GM19463 (cell line): Measurements from ENCODE around the gene RO60.
A peak's percentile ranks its signal among the peaks of the same experiment; 100 is the strongest.

Experiments used
- ATAC-seq: cut with Tn5 transposase; IDR thresholded peaks from one replicate; pipeline ENCODE4 v1.9.1; 2021; ENCODE audit warnings: mild to moderate bottlenecking, moderate library complexity; ENCODE audit not compliant: unreplicated experiment

RO60 gene

DNA sequence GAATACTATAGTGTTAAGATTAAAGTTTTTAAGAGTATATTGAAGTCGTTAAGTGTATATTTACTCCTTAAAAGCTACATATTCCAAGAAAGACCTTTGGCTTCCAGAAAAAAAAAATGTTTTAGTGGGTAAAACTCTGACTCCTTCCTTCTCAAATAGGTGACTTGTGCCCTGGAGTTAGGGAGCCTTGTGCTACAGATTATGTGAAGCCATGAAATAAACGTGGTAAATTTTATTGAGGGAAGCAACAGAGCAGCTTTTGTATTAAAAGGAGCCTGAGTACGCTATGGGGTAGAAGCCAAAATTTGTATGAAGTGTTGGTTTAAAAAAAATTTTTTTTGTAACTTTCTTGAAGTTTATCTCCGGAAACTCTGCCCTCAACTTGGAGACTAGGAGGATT is 994 bp downstream of the RO60 start:
- ATAC-seq: no peak

DNA sequence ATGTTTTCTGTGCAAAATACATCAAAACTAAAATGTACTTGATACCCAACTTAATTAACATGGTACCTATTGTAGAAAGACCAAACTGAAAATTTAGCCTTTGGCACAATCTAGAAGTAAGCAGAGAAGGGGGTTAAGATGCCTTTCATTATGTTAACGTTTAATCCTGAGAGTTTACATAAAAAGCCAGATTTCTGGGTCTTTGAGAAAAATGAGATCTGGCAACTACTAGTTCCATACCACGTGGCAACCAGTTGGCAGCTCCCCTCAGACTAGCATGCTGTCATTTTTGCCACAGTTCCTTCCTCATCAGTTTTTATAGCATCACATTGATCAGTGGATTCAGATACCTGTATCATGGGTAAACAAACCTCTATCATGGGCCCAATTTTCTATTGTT is 1.5 kb downstream of the RO60 start:
- ATAC-seq: no peak

DNA sequence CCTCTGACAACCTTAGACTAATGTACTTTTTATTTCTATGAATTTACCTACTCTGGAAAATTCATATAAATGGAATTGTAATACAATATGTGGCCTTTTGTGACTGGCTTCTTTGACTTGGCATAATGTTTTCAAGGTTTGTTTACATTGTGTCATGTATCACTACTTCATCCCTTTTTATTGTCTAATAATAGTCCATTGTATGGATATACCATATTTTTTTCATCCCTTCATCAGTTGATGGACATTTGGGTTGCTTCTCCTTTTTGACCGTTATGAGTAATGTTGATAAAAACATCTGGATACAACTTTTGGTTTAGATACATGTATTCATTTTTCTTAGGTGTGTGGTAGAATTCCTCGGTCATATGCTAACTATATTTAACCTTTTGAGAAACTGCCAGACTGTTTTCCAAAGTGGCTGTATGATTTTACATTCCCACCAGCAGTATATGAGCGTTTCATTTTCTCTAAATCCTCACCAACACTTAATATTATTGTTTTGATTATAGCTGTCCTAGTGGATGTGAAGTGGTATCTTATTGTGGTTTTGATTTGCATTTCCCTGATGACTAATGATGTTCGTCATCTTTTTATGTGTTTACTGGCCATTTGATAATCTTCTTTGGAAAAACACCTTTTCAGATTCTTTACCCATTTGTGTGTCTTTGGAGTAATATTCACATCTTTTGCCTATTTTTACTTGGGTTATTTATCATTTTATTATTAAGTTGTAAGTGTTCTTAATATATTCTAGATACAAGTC is 3.5 kb downstream of the RO60 start:
- ATAC-seq: no peak

DNA sequence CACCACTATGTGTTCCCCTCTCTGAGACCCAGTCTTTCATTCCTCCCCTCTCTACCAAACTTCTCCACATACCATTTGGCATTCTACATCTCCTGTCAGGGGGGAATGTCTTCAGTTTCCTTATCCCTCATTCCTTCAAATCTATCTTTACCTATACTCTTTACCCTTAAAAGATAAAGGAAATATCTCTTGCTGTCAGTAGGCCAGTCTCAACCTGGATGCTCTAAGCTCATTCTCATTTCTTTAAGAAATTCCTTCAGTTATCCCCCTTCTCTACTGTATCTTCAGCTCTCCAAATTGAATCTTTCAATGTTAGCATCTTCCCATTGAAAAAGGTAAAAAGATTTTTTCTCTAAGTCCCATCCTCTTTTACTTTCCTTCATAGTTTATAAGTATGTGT is 6.5 kb downstream of the RO60 start:
- ATAC-seq: no peak

DNA sequence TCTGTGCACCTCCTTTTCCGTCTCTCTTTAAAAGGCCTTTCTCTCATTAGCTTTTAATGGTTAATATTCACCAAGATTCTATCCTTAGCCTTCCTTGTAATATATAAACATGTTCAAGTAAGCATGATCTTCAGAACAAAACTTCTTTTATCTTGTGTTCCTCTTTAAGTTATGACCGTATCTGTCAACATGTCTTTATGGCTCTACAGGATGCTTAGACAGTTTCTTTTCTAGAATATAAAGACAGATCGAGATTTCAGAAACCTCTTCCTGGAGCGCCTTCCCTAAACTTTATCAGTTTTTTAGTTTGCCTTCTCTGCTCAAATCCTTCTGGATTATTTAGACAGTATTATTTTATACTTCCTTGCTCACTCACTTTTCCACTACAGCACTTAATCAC is 7.2 kb downstream of the RO60 start:
- ATAC-seq: no peak

DNA sequence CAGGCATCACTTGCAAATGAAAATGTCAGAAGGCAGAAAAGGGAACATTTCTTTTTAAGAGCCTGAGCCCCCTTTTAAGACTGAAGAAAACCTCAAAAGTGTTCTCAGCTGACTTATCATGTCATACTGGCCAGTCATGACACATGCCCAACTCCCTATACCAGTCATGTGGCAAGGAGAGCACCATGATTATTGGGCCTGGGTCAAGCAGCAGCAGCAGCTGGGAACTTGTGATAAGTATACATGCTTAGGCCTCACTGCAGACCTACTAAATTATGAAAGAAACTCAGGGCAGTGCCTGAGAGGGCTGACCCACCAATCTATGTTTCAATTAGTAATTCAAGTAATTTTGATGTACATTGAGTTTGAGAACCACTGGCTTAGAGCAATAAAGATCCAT is 8.6 kb downstream of the RO60 start:
- no peak for ATAC-seq

DNA sequence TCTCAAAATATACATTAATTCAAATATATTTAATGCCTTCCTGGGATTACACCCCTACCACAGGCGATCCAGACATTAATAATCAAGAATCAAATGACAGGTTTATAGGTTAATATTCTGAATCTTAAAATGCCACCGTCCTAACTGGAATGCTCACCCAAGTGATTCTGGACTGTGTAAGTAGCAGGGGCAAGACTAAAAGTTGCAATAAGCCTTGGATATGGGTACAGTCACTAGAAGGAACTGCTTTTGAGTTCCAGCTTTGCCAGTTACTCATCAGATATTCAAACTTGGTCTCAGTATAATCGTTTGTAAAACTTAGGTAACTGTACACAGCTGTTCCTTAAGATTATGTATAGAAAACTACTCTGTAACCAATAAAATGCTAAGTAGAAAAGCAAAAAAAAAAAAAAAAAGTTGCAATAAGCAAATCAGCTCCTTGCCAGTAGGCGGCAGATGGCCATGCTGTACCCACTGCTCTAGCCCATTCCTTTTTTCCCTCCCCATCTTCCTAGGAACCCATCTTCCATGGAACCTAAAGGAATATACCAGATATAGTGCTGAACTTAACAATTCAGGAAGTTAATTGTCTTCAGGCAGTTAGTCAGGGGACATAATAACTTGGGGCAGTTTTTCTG is 10.5 kb downstream of the RO60 start:
- no peak for ATAC-seq

DNA sequence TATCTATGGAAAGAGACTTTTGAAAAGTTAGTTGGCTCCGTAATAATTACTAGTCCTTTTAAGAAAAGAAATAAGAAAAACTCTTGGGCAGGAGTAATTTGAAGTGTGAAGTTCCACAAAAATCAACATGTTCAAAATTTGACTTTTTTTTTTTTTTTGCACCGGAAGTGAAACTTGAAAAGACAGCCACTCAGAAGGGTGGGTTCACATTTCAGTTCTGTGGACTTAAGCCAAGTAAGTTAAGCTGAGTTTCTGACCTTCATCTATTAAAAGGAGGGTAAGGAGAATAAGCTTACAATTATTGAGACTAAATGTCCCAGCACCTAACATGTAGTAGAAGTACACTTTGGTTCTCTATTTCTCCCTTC is 11.0 kb downstream of the RO60 start:
- no peak for ATAC-seq

DNA sequence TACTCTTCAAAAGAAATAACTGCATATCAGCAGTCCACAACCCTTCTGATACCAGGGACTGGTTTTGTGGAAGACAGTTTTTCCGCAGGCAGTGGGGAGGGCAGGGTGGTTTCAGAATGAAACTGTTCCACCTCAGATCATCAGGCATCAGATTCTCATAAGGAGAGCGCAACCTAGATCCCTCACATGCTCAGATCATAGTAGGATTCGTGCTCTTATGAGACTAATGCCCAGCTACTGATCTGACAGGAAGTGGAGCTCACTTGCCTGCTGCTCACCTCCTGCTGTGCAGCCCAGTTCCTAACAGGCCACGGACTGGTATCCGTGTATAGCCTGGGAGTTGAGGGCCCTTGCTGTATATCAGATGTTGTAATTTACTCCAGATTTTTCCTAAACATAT is 11.5 kb downstream of the RO60 start:
- peak; percentile 73 for ATAC-seq

DNA sequence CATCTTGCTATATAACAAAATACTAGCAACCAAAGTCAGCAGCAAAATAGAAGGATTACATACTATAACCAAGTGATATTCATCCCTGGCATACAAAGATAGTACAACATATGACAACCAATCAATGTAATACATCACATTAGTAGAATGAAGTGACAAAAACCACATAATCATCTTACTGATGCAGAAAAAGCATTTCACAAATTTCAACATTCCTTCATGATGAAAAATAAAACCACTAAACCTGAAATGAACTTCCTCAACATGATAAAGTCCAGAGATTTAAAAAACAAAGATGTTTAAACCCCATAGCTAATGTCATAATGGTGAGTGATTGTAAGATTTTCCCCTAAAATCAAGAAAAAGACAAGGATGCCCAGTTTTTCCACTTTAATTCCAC is 18.6 kb downstream of the RO60 start:
- ATAC-seq: no peak

DNA sequence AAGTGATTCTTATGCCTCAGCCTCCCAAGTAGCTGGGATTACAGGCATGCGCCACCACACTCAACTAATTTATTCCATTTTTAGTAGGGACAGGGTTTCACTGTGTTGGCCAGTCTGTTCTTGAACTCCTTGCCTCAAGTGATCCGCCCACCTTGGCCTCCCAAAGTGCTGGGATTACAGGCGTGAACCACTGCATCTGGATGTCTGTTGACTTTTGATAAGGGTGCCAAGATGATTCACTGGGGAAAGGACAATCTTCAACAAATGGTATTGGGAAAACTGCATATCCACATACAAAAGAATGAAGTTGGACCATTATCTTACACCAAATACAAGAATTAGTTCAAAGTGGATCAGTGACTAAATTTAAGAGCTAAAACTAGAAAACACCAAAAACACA is 19.8 kb downstream of the RO60 start:
- no peak for ATAC-seq

DNA sequence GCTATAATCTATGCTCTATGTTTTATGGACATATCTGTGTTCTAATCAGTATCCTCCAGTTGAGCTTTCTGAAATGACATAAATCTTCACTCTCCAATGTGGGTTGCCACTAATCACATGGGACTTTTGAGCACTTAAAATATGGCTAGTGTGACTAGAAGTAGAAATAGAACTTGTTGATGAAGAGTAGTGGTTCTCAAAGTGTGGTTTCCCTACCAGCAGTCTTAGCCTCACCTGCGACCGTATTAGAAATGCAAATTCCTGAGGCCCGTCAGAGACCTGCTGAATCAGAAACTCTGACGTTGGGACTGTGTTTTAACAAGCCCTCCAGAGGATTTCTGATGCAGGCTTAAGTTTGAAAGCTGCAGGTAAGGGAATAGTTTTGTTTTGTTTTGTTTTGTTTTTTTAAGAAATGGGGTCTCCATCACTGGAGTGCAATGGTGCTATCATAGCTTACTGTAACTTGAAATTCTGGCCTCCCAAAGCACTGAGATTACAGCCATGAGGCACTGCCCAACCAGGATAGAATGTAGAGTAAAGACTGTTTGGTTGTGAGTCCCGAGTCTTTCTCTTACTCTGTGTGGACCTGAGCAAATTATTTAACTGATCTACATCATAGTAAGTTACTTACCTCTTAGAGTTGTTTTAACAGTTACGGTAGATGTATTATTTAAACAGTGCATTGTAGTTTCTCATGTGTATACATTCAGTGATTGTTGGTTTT is 24.1 kb downstream of the RO60 start:
- peak; percentile 98 for ATAC-seq

DNA sequence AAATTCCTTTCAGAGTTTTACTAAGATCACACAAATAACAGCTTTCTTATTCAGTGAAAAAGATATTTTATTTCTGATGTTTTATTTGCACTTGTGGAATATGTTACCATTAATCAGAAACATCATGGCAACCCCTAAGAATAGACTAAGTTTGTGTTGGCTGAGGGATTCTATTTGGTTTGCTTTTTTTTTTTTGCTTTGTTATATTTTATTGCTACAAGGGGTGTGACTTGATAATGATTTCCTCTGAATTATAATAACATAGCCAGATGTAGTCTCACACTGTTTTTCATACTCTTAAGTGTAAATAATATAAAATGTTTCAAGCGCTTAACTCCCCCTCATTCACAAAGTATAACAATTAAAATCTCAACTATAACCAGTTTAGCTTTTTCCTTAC is 25.9 kb downstream of the RO60 start:
- no peak for ATAC-seq

DNA sequence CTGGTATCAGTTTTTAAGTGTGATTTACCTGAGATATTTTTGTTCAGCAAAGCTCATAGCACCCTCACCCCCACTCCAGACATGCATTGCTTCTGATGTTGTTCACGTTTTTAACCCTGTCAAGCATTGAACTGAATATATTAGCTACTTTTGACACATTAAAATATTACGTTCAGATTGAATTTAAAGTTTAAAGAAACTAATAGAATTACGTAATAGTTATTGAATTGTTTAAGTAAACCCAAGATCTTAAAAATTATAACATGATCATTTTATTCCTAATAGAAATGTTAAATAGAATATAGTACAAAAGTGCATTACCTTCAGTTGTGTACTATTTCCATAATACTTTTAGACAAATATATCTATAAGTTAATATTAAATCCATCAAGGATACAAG is 26.9 kb downstream of the RO60 start:
- ATAC-seq: no peak

DNA sequence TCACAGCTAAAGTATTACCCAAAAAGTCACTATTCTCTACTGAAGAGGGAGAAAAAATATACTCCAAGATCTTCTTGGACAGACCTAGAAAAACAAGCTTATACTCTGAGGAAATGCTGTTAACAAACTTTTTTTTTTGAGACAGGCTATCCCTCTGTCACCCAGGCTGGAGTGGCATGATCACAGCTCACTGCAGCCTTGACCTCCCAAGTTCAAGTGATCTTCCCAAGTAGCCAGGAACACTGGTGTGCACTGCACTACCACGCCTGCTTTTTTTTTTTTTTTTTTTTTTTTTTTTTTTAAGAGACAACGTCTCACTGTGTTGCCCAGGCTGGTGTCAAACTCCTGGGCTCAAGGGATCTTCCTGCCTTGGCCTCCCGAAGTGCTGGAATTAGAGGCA is 28.5 kb downstream of the RO60 start:
- no peak for ATAC-seq

DNA sequence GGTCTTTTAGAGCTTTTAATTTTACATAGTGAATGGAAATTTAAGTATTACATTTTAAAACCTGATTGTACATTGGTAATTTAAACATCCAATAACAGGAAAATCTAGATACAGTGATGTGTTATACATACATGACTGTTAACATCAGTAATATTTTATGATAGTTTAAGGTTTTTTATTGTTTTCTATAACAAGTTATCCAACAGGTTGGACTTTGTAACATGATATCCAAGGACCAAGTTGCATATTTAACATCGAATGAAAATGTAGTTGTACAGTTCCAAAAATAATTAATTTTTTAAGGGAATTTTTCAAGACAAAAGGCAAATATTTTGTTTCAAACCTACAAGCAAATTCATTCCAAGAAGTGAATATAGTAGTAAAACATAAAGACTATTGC is 31.5 kb downstream of the RO60 start:
- ATAC-seq: no peak

DNA sequence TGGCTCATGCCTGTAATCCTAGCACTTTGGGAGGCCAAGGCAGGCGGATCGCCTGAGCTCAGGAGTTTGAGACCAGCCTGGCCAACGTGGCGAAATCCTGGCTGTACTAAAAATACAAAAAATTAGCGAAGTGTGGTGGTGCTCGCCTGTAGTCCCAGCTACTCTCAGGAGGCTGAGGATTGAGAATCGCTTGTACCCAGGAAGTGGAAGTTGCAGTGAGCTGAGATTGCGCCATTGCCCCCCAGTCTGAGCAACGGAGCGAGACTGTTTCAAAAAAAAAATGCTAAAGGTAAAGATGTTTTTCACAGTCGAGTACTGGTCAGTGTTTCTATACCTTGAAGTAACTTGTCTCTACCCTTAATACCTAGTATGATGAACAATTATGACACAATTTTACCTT is 34.7 kb downstream of the RO60 start:
- ATAC-seq: no peak

DNA sequence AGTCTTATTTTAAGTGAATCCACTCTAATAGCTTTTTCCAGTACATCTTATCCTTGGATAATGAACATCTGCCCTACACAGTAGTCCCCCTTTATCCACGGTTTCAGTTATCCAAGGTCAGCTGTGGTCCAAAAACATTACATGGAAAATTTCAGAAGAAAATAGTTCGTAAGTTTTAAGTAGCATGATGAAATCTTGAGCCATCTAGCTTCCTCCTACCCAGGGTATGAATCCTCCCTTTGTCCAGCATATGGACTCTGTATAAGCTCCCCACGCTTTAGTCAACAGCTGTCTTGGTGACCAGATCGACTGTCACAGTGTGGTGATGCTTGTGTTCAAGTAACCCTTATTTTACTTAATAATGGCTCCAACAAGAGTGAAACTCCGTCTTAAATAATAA is 43.2 kb downstream of the RO60 start:
- no peak for ATAC-seq

DNA sequence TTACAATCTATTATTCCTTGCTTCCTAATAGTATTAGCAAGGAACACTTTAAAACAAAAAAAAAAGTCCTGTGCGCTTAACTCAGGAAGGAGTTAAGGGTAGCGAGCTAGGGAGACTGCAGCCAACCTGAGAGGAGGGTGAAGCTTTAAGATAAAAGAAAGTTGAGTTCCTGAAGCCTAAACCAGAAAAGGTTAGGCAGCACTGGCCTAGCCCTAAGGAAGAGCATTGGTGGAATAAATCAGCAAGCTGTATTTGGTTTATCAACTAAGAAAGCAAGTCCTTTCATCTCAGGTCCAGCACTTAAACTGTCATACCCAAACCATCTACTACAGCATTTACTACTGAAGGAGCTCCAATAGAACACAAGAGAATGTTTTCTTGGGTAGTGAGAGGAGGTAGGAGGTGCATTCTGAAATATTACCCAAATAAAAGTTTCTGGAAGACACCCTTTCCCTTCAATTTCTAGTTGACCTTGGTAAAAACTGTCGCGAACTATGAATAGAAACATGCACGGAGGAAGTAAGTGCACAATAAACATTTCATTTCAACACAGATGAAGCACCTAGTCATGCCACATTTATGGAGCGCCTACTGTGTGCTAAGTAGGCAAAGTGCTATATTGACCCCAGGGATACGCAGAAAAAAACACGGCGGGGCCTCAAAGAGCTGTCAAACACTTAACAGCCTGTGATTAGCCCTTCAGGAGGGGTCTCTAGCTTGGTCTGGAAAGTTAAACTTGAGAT is 44.5 kb downstream of the RO60 start:
- ATAC-seq: no peak

DNA sequence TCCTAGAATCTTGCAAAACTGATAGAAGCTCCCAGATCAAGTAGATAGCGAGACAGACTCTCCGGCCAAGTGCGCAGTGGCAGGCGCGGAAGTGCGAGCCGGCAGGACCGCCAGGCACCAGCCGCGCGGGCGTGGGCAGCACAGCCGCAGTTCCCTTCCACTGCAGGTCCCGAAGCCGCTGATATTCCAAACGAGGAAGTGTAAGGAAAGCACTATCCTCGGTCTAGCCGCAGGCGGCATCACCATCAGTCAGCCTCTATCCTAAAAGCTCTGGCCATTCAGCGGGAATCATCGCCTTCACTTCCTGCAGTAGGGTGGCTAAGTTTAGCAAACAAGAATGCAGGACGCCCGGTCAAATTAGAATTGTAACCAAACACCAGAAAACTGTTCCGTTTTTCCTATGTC is 45.1 kb downstream of the RO60 start:
- peak; percentile 24 for ATAC-seq
